ENCODE measurements around the gene CEP104.
A peak's percentile ranks its signal among the peaks of the same experiment; 100 is the strongest.

The CEP104 gene

GRCh38 chr1:3777647-3778589 is 79.1 kb downstream of the CEP104 start:
- DNase-seq (ENCODE audit: low read depth) = no peak

DNA sequence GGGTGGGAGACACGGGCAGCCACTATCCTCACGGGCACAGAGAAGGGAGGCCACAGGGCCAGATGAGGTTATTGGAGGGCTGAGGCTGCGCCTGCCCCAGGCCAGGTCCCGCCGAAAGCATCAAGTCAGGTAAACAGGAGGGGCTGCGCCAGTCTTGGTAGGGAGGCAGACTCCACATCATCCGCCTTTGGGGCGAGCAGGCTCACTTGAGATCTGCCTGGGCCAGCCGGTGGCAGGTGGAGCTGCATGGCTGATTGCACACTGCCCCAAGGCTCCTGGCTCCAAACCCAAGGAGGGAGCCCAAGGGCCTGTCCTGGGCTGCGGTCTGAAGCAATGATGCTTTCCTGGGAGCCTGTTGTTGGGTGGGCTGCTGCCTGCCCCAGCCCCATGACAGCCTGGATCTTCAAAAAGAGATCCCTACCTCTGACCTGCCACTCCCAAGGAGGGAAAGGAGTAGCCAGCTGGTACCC is 79.9 kb downstream of the CEP104 start:
- DNase-seq (ENCODE audit: low read depth) = no peak

DNA sequence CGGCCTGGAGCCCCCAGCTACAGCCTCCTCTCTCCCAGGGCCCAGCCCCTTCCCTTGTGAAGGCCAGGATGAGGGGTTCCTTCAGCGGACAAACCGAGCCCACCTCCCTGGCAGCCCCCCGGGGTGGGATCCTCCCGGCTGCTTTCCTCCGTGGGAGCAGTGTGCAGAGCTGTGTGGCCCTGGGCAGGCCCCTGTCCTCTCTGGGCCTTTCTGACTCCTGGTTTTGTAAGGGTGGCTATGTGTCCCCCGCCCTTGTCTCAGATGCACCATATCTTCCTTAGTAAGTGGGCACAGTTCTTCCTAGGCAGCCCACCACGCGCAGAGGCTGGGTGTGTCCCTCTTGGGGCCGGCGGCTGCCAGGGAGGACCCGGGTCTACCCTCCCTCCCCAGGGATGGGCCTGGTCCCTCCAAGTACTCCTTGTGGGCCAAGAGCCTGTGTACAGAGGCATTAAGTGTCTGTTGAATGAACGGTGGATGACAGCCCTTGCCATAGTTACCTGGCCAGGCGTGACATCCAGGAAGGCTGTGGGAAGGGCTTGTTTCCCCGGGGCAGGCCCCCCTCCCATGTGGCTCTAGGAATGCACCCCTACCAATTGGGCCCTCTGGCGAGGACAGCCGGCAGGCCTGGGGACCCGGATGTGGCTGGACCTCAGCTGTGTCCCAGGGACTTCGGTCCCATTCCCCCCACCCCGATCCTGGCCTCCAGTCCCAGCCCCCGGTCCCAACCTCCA is 80.6 kb downstream of the CEP104 start:
- DNase-seq (ENCODE audit: low read depth) = no peak

DNA sequence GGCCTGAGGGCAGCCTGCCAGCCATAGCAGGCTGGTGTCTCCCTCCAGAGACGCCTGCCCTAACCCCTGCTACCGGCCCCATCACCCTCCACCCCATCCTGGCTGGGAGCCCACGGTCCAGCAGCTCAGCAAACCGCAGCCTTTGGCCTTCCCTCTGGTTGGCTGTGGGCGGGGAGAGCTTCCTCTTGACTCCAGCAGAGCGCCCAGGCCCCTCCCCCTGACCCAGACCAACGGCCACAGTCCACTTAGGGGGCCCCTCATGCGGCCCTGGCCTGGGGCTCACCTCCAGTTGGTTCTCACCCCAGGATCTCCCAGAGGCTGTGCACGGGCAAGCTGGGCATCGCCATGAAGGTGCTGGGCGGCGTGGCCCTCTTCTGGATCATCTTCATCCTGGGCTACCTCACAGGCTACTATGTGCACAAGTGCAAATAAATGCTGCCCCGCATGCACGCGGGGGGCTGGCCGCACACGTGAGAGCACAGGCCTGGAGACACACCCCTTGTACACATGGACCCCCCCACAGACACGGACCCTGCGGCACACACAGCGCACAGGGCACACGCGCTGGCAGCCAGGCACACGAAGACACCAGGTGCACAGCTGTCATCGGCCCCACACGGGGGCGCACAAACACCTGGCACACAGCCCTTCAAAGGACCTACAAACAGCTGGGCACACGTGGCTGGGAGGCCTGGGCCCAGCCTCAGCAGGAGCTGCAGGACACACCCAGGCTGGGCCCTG is 81.4 kb downstream of the CEP104 start:
- peak; percentile 28 for DNase-seq (ENCODE audit: low read depth)

- DNase-seq (ENCODE audit: low read depth) = no peak
Observed at GRCh38 chr1:3774946-3775489, 82.0 kb downstream of the CEP104 start.

DNA sequence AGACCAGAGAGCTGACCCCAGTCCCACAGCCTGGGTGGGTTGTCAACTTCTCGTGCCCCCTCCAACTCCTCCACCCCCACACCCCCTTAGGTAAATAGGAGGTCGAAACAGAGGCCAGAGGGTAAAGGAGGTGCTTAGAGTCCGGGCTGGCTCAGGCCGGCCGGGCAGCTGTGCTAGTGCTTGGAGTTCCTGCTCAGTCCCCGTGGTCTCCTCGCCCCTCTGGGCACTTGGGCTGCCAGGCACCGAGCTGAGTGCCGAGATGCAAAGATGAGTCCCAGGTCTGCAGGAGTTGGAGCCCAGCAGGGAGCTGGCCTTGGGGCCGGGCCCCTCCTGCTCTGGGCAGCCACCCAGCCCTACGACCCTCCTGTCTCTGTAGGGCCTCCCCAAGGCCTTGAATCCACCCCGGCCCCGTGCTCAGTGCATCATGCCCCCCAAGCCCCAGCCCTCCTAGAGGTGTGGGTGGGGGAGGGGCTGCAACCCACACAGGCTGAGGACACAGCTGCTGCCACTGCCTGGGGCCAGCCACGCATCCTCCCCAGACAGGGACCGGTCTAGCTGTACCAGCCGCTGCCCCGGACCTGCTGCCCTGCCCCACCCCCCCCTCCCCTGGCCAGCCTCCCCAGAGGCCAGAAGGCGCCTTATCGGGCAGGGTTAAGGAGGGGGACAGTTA is 82.6 kb downstream of the CEP104 start:
- no peak for DNase-seq (ENCODE audit: low read depth)

- DNase-seq (ENCODE audit: low read depth) = no peak
Observed at GRCh38 chr1:3773572-3774275, 83.3 kb downstream of the CEP104 start.

DNA sequence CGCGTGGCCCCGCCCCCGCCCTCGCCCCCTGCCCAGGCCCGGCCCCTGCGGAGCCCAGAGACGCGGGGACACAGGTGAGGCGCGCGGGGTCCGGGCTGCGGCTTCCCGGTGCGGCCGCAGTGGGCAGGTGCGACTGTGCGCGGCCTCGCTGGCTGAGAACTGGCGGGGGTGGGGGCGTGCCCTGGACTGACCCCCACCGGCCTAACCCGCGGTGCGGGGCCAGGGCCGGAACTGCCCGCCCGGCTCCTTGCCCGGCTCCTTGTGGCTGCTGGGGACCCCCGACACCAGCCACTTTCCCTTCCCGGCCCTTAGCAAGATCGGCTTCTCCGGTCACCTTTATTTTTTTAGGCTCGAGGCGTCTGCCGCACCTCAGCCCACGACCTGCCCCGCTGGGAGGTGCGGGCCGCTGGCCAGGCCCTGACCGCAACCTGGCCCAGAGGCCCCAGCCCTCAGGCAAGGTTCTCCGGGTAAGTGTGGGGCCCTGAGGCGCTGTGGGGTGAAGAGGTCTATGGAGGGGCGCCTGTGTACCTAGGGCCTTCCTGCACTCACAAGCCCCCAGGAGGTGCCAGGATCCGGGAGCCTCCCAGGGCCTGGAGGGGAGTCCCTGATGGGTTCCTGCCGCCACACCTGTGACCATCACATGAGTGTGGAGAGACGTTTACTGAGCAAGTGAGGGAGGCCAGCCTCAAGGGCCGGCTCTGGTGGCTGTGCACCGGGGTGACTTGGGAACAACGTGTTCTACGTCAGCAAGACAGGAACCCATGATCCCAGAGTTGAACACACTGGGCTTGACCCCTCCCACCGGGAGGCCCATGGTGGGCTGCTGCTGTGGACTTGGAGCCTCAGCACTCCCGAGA is 84.1 kb downstream of the CEP104 start, which contains the start of gene SMIM1:
SMIM1 (plus strand) TSS at position 35 of the 857 bp plus-strand sequence. CDS start 2,625 bp downstream, outside the sequence.
- DNase-seq (ENCODE audit: low read depth) = no peak

DNA sequence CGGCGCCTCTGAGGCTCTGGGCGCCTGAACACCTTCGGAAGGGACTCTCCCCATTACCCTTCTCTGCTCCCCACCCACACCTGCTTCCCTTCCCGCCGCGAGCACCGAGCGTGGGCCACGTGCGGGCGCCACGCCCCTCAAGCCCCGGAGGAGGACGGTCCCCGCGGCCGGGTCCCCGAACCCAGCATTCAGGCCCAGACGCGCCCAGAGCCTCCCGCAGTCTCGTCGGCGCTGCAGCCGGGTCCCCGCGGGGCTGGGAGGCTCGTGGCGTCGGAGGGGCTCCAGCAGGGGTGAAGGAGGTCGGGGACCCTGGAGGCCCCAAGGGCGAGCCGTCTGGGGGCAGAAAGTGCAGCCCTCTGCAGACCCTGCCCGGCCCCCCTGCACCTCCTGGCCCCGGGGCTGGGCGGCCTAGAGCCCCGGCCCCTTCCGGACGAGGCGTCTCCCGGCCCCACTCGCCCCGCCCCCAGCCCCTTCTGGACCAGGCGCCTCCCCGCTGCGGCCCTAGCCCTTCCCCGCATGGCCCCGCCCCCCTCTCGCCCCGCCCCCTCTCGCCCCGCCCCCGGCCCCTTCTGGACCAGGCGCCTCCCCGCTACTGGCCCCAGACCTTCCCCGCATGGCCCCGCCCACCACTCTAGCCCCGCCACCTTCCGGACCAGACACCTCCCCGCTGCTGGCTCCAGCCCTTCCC is 84.8 kb downstream of the CEP104 start:
- DNase-seq (ENCODE audit: low read depth) = peak; percentile 80

DNA sequence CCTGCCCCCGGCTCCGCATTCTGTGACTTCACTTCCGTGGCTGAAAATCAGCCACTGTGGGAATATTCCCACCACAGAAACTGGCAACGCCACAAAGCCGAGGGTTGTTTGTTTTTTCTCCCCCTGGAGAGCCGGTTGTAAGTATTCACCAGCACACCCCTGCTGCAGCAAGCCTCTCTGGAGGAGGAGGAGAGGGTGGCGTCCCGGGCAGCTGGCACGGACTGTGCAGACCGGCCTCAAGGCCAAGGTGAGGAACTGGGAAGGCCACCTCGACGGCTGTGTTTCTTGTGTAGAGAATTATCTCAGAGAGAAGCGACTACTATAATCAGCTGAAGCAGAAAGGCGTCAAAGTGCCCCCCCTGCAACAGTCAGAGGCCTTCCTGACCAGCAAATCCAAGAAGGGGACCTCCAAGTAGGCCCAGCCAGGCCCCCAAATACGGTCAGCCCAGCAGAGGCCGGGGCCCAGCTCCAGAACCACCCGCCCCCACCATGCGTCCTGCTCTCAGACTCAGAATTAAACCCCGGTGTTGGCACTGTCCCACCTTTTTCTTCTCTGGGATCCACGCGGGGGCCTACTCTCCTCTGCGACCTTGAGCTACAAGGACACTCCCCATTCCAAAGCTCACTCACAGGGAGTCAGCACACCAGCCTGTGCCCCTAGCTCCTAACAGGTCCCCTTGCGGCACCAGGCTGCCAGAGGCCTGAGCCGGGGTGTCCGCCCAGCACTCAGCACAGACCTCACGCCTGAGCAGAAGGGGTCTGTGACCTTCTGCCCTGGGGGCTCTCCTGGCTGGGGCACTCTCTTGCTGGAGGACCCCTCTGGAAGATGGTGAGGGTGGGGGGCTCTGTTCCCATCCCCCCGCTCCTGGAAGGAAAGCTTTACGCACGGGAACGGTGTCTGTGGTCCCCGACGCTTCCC is 85.6 kb downstream of the CEP104 start:
- DNase-seq (ENCODE audit: low read depth) = no peak

DNA sequence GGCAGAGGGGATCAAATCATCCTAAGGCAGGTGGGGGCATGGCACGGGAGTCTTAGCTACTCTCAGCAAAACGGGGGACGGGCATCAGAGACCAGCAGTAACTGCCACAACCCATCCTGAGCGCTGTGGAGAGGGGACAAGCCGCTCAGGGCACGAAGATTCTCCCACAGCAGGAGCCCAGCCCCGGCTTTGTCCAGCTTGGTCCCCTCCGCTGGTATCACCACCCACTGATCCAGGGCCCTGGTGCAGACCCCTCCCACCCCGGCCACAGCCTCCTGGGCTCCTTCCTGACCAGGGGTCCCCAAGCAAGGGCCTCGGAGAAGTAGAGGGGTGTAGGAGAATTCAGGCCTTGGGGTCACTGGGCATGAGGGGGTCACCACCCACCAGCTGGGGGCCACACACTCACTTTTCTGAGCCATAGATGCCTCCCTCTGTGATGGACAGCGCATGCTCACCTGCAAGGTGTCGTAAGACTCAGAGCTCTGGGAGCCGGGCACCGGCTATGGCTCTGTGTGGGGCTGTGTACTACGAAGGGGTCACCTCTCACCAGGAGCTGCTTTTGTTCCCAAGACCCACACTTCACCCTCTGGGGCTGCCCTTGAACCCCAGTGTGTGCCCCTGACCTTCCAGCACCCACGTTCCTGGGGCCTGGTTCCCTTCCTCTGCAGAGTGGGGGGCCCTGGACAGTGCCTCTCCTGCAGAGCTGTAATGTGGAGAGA is 86.8 kb downstream of the CEP104 start:
- DNase-seq (ENCODE audit: low read depth) = no peak

DNA sequence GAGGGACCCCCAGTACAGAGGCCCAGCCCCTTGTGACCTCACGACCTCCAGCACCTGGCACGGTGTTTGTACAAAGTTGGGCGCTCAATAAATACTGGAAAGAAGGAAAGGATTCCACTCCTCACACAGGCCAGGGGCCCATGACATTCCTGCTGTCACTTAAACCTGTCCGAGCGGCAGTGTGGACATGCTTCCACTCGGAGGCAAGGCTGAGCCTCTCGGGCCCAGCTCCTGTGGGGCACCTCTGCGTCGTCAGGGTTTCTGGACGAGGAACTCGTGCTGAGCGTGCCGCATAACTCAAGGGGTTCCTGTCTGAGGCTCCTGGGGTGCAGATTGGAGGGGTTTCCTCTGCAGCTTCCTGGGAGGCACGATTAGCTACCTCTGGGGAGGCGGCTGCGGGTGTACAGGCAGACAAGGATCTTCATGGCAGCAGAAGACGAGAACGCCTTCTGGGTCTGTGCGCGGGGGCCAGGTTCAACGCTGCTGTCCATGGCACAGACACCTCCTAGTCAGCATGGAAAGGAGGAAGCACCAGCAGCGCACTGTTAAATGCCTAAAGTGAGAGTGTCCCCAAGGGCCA is 88.1 kb downstream of the CEP104 start:
- no peak for DNase-seq (ENCODE audit: low read depth)

GRCh38 chr1:3767328-3767925 is 89.6 kb downstream of the CEP104 start:
- DNase-seq (ENCODE audit: low read depth) = no peak

DNA sequence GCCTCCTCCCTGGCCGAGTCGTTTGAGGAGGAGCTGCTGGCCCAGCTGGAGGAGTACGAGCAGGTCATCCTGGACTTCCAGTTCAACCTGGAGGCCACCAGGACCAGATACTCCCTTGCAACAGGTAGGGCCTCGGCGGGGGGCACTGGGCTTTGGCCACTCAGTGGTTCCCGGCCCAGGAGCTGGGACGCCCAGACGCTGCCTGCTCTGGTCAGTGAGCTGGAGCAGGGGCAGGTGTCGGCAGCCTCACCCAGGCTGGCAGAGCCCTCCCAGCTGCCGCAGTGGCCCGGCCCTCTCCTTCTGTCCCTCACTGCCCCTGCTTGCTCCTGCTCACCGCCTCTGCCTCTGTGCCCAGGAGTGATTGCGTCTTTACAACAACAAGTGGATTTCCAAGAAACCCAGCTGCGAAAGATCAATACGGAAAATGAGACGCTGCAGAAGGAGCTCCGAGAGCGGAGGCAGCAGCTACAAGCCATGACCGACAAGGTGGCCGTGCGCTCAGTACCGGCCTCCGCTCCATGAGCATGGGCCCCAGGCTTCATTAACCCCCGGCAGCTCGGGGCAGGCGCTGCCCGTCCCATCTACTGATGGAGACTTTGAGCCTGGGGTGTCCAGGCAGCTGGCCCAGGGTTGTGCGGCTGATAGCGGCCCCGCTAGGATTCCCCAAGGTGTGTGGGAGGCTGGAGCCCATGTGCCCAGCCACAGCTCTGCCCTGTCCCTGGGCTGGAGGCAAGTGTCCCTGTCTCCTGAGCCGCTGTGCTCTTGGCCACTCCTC is 93.5 kb downstream of the CEP104 start:
- no peak for DNase-seq (ENCODE audit: low read depth)

DNA sequence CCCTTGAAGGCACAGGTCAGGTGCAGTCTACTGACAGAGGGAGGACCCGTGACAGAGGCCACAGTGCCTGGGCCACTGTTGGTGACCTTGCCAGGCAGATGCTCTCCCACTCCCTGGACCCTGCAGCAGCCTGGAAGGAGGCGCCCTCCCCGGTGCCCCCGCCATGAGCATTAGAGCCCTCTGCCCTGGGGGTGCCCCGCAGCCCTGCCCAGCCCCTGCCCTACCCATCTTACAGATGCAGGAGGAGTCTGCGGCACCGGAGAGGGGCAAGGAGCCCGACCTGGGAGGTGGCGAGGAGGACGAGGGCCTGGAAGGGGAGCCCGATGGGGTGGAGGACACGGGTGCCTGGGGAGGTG is 94.2 kb downstream of the CEP104 start:
- DNase-seq (ENCODE audit: low read depth) = no peak
